ENCODE data around the gene FILIP1L.

GRCh38 chr3:100080573-100080972 lies 33.7 kb downstream of the FILIP1L start:
- TF ChIP-seq CTCF (IDR thresholded peaks at IDR 0.05) (no peak), POLR2A (IDR thresholded peaks at IDR 0.05) (no peak)

All from adrenal gland (tissue), 5 donors.